Vagina (tissue), 2 donors: Measurements from ENCODE around the gene DCST2. TPM values are rescaled to one million over a fixed set of nuclear protein-coding genes. Genes with fewer than 3 reads are reported as not detected.

ENCODE experiments used
- DNase-seq, 2 donors: peaks; one replicate each; pipeline ENCODE4 v3.0.0-alpha.2; 2017; ENCODE audit errors: extremely low spot score in 2 of 2
- H3K27ac ChIP-seq: fragments of 200-600 bp; sonication (generic); one replicate; pipeline ENCODE4 v1.5.1; 2019
- H3K27me3 ChIP-seq: fragments of 200-600 bp; sonication (generic); one replicate; pipeline ENCODE4 v1.5.1; 2019
- H3K36me3 ChIP-seq, 2 donors: fragments of 200-600 bp; sonication (generic); one replicate each; pipeline ENCODE4 v1.5.1; 2017 to 2019
- H3K4me1 ChIP-seq: fragments of 200-600 bp; sonication (generic); one replicate; pipeline ENCODE4 v1.5.1; 2019
- H3K4me3 ChIP-seq, 2 donors: fragments of 200-600 bp; sonication (generic); 1 replicate in 1 of 2; 2 replicates in 1 of 2; pipeline ENCODE4 v1.5.1; 2016 to 2019
- H3K9me3 ChIP-seq: fragments of 200-600 bp; sonication (generic); one replicate; pipeline ENCODE4 v1.5.1; 2019
- CTCF ChIP-seq, 3 experiments: fragments of 450-650 bp in 2 of 3; fragments of 200-600 bp in 1 of 3; sonication (generic) in 1 of 3; IDR thresholded peaks; one replicate each; pipeline ENCODE4 v1.5.1; 2017 to 2019; ENCODE audit warnings: antibody characterized with exemption in 3 of 3, mild to moderate bottlenecking in 2 of 3, moderate library complexity in 2 of 3
- POLR2A ChIP-seq, 2 donors: fragments of 450-650 bp; IDR thresholded peaks; one replicate each; pipeline ENCODE4 v1.6.1; 2017; ENCODE audit warnings: antibody characterized with exemption in 2 of 2, mild to moderate bottlenecking in 2 of 2, moderate library complexity in 2 of 2
- POLR2AphosphoS5 ChIP-seq, 2 donors: sonication (generic); formaldehyde crosslinking; IDR thresholded peaks; one replicate each; pipeline ENCODE4 v1.9.0; 2017; ENCODE audit warnings: antibody characterized with exemption in 2 of 2, mild to moderate bottlenecking in 2 of 2, low read depth in 1 of 2; ENCODE audit not compliant: insufficient read depth in 1 of 2
- intact Hi-C: fragments of 100-400 bp; cut with DNase I; formaldehyde crosslinking; loops from one replicate; pipeline ENCODE4 v1.15.1; 2023
- total RNA-seq: library from RNA; depleted of rRNA; stranded (reverse); fragments of >200 nt; gene quantifications from one replicate; pipeline ENCODE4 v1.2.3, GENCODE V29; 2016

The DCST2 gene
- total RNA-seq, 1 donor from 2014 or later = 7.9 TPM

GRCh38 chr1:155037851-155038441 is 4.4 kb upstream of the DCST2 start:
- H3K36me3 ChIP-seq = no peaks in the 10 kb centered on the region
- peaks cover 30% of the 10 kb centered on the region for H3K4me1 ChIP-seq
- no peaks in the 10 kb centered on the region for H3K9me3 ChIP-seq
- intact Hi-C loops = no loop called here
- H3K4me3 ChIP-seq = no peak overlapping the region
- peak overlapping the region; percentile 76 for H3K27ac ChIP-seq
- no peaks in the 10 kb centered on the region for H3K27me3 ChIP-seq
- DNase-seq = no peak
- TF ChIP-seq POLR2AphosphoS5 (IDR thresholded peaks at IDR 0.05; ENCODE audit: insufficient read depth in 1 of 2, low read depth in 1 of 2) (peak in 1 of 2 donors; percentile 25), POLR2A (IDR thresholded peaks at IDR 0.05) (no peak), CTCF (IDR thresholded peaks at IDR 0.05) (no peak)

- DNase-seq = no peak
- H3K27ac ChIP-seq = peak overlapping the region; percentile 76
- H3K27me3 ChIP-seq = no peaks in the 10 kb centered on the region
- intact Hi-C loops = no loop called here
- H3K4me1 ChIP-seq = peaks cover 30% of the 10 kb centered on the region
- no peak for TF ChIP-seq POLR2AphosphoS5 (IDR thresholded peaks at IDR 0.05; ENCODE audit: insufficient read depth in 1 of 2, low read depth in 1 of 2)
- no peak for TF ChIP-seq CTCF (IDR thresholded peaks at IDR 0.05)
- TF ChIP-seq POLR2A (IDR thresholded peaks at IDR 0.05) = no peak
- no peak overlapping the region for H3K4me3 ChIP-seq
- no peaks in the 10 kb centered on the region for H3K9me3 ChIP-seq
- H3K36me3 ChIP-seq = no peaks in the 10 kb centered on the region
Measured at GRCh38 chr1:155037043-155037442, 3.5 kb upstream of the DCST2 start.

- no peak overlapping the region for H3K27ac ChIP-seq
- H3K9me3 ChIP-seq = no peaks in the 10 kb centered on the region
- H3K36me3 ChIP-seq = no peaks in the 10 kb centered on the region
- H3K27me3 ChIP-seq = no peaks in the 10 kb centered on the region
- no peak overlapping the region for H3K4me3 ChIP-seq
- peaks cover 30% of the 10 kb centered on the region for H3K4me1 ChIP-seq
- TF ChIP-seq POLR2A (IDR thresholded peaks at IDR 0.05) (no peak), POLR2AphosphoS5 (IDR thresholded peaks at IDR 0.05; ENCODE audit: insufficient read depth in 1 of 2, low read depth in 1 of 2) (no peak), CTCF (IDR thresholded peaks at IDR 0.05) (no peak)
- intact Hi-C loops = no loop called here
- no peak for DNase-seq
Measured at GRCh38 chr1:155035936-155036335, 2.4 kb upstream of the DCST2 start.

- no peaks in the 10 kb centered on the region for H3K27me3 ChIP-seq
- no peaks in the 10 kb centered on the region for H3K9me3 ChIP-seq
- H3K4me3 ChIP-seq = no peak overlapping the region
- intact Hi-C loops = no loop called here
- TF ChIP-seq POLR2A (IDR thresholded peaks at IDR 0.05) (no peak), POLR2AphosphoS5 (IDR thresholded peaks at IDR 0.05; ENCODE audit: insufficient read depth in 1 of 2, low read depth in 1 of 2) (no peak), CTCF (IDR thresholded peaks at IDR 0.05) (no peak)
- H3K36me3 ChIP-seq = no peaks in the 10 kb centered on the region
- DNase-seq = no peak
- H3K4me1 ChIP-seq = peaks cover 29% of the 10 kb centered on the region
- no peak overlapping the region for H3K27ac ChIP-seq
Measured at GRCh38 chr1:155034318-155035208, 982 bp upstream of the DCST2 start.

- Histone ChIP-seq H3K27ac (no peak overlapping the region), H3K36me3 (no peaks in the 10 kb centered on the region), H3K9me3 (no peaks in the 10 kb centered on the region), H3K4me1 (peaks cover 20% of the 10 kb centered on the region), H3K27me3 (no peaks in the 10 kb centered on the region), H3K4me3 (no peak overlapping the region)
- no peak for TF ChIP-seq CTCF (IDR thresholded peaks at IDR 0.05)
- no peak for DNase-seq
- intact Hi-C loops = no loop called here
Measured at GRCh38 chr1:155032886-155033285, 695 bp downstream of the DCST2 start.
